HG02642 (cell line): Measurements from ENCODE around the gene RAB43.
"Not testable (repeated sequence)": the region's sequence is repeated elsewhere in the genome, so short reads cannot be mapped to it uniquely, and the experiment has no call there.

ENCODE experiments used
- ATAC-seq: cut with Tn5 transposase; IDR thresholded peaks from one replicate; pipeline ENCODE4 v1.9.1; 2021; ENCODE audit warnings: mild to moderate bottlenecking; ENCODE audit not compliant: unreplicated experiment, poor library complexity

The RAB43 gene

DNA sequence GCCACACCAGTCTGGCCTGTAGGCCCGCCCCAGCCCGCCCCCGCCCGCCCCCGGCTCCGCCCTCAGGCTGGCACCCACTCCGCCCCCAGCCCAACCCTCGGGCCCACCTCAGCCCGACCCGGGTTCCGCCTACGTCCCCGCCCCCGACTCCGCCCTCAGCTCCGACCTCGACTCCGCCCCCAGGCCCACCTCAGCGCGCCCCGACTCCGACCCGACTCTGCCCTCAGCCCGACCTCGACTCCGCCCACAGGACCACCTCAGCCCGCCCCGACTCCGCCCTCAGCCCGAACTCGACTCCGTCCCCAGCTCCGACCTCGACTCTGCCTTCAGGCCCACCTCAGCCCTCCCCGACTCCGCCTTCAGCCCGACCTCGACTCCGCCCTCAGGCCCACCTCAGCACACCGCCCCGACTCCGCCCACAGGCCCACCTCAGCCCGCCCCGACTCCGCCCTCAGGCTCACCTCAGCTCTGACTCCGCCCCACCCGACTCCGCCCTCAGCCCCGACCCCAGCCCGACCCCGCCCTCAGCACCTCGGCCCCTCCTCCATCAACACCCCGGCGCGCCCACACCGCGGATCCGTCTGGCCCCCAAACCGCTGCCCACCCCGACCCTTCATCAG is at the start of gene RAB43:
Gene RAB43 (minus strand): TSS at position 13 of the 620 bp plus-strand sequence. CDS start 315 bp downstream, outside the sequence.
- ATAC-seq, result peak; percentile 51

DNA sequence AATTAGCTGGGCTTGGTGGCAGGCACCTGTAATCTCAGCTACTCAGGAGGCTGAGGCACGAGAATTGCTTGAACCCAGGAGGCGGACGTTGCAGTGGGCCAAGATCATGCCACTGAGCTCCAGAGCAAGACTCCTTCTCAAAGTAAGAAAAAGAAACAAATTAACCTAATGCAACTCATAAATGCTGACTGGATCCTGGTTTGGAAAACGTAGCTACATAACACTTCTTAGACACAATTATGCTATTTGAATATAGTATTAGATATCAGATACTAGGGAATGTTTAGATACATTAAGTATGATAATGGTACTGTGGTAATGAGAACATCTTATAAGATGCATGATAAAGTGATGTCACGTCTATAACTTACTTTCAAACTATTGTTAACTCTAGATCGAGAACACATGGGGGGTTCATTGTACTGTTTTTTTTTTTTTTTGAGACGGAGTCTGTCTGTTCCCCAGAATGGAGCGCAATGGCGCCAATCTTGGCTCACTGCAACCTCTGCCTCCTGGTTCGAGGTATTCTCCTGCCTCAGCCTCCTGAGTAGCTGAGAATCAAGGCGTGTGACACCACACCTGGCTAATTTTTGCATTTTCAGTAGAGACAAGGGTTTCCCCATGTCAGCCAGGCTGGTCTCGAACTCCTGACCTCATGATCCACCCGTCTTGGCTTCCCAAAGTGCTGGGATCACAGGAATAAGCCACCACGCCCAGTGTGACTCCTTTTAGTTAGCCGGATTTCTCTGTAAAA is 45.2 kb upstream of the RAB43 start:
- ATAC-seq, result no peak

DNA sequence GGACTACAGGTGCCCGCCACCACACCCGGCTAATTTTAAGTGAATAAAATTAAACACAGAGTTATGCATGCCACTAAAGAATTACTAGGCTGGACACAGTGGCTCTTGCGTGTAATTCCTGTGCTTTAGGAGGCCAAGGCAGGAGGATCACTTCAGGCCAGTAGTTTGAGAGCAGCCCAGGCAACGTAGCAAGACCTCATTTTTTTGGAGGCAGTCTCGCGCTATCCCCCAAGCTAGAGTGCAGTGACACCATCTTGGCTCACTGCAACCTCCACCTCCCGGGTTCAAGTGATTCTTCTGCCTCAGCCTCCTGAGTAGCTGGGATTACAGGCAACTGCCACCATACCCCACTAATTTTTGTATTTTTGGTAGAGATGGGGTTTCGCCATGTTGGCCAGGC is 44.0 kb upstream of the RAB43 start:
- ATAC-seq, result not testable (repeated sequence)

DNA sequence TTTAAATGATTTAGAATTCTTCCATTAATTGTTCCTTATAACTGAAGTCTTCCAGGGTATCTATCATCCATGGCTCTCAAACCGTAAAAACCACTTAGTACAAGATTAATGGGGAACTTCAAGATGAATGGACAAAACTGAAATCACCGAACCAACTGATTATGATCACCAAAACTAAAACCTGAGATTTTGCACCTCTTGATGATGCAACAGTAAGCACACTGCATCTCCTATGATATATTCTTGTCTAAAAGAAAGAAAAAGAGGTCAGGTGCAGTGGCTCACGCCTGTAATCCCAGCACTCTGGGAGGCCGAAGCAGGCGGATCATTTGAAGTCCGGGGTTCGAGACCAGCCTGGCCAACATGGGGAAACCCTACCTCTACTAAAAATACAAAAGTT is 42.9 kb upstream of the RAB43 start:
- no peak for ATAC-seq

DNA sequence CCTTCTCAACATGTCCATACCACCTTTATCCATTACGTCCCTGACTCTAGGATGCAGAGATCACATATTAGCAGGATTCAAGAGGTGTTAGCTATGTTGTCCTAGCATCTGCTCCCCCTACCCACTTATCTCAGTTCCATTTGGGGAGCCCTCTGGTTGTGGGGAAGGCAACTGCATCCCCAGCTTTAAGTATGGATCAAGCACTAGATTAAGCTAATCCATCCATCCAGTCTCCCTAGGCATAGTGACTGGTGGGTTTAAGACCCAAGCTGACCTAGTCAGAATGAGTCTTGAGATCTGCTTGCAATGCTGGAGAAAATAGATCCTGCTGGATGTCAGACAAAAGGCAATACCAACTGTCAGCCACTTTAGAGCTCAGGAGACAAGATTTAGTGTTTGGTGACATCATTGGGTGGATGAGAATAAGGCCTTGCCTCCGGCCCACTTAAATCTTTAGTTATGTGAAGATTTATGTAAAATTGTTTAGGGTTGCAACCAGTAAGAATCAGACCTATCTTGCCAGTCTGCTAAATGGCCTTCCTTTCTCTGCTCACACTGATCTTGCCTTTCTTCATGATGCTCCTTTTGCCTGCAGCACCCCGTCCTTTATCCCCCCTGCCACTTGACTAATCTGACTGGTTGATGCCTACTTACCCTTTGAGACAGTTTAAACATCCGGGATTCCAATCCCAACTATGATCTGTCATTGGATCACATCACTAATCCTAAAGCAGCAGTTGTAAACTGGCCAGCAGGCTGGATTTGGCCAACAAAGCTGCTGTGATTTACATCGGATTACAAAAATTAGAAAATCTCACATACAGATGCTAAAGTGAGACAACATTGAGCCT is 41.4 kb upstream of the RAB43 start:
- ATAC-seq, result no peak

DNA sequence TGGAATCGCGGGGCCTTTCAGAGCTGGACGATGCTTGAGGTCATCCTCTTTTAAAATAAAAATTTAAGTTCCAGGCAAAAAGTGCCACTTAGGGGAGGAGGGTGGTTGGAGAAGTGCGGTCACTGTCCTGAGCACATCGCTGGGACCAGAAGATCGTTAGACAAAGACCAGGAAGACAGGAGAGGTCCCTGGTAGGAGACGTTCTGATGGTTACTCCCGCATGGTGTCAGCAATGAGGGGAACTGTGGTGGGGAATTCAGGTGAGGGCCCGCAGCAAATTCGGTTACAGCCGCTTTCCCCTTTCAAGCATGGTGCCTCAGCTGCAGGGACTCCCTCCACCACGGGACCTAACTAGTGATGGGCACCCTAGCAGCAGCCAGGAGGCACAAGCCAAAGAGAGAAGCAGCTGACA is 40.3 kb upstream of the RAB43 start:
- ATAC-seq, result peak; percentile 0

DNA sequence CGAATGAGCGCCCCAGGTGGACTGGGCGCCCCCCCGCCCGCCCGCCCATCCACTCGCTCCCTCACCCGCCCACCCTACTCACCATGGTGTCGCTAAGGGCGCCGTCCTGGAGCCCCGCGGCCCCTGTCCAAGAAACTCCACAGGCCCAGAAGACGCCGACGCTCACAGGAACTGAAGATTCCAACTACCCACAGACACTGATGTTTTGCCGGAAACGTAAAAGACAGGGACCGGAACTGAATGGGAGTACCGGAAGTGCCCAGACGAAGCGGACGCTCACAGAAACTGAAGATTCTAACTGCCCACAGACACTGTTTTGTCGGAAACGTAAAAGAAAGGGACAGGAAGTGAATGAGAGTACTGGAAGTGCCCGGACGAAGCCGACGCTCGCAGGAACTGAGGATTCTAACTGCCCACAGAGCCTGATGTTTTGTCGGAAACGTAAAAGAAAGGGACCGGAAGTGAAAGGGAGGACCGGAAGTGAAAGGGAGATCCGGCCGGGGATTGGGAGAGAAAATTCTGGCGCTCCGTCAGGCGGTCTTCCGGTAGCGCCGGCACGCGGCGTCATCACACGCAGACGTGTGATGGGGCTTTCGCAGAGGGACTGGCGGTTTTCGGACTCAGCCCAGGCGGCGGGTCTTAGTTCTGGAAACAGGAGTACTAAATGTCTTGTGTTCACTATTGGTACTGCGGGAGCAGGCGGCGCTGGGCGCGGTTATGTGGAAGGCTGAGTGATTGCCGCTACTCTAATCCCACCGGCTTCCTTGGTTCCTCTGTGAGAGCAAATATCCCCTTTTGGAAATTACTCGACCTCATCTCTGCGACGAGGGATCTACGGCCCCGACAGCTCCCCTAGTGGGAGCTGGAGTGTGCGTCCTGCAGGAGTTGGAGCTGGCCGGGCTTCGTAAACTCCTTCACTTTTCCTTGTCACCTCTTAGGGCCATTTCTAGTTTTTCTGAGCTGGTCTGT is 39.6 kb upstream of the RAB43 start, which contains the start of gene ISY1:
Gene ISY1 (minus strand): TSS at position 173 of the 969 bp plus-strand sequence. CDS start 88 bp downstream, at position 85.
- ATAC-seq, result peak; percentile 85

DNA sequence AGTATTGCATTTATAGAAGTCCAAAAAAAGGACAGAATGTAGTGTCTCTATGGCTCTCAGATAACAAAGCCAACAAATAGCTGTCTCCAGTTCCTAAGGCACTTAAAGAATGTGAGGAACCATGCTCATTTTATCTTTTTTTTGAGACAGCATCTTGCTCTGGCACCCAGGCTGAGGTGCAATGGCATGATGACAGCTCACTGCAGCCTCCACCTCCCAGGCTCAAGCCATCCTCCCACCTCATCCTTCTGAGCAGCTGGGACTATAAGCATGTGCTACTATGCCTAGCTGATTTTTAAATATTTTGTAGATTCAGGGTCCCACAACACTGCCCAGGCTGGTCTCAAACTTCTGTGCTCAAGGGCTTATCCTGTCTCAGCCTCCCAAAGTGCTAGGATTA is 23.2 kb upstream of the RAB43 start:
- ATAC-seq, result no peak

DNA sequence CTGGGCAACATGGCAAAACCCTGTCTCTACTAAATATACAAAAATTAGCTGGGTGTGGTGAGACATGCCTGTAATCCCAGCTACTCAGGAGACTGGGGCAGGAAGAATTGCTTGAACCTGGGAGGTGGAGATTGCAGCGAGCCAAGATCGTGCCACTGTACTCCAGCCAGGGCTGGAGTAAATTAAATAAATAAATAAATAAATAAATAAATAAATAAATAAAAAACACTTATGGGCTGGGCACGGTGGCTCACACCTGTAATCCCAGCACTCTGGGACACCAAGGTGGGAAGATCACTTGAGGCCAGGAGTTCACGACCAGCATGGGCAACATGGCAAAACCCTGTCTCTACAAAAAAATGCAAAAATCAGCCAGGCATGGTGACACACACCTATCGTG is 19.4 kb upstream of the RAB43 start:
- ATAC-seq, result not testable (repeated sequence)

DNA sequence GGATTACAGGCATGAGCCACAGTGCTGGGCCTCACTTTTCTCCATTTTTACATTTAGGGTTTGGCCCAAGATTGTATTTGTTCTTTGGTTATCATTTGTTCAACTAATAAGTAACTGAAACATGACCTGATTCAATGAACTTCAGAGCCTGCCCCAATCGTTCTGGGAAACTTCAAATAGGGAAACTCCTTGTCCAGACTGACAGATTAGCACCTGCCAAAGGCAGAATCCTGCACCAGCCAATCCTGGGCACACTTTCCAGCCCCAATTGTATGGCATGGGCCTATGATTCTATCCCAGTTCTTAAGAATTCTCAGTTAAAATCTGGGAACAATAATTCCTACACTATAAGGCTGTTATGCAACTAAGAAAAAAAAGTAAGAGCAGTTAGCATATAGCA is 18.3 kb upstream of the RAB43 start:
- no peak for ATAC-seq

DNA sequence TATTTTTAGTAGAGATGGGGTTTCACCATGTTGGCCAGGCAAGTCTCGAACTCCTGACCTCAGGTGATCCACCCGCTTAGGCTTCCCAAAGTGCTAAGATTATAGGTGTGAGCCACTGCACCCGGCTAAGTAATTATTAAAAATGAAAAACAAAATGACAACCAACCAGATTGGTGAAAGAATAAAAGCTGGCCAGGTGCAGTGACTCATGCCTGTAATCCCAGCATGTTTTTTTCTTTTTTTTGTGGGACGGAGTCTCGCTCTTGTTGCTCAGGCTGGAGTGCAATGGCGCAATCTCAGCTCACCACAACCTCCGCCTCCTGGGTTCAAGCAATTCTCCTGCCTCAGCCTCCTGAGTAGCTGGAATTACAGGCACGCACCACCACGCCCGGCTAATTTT is 14.7 kb upstream of the RAB43 start:
- ATAC-seq, result not testable (repeated sequence)

DNA sequence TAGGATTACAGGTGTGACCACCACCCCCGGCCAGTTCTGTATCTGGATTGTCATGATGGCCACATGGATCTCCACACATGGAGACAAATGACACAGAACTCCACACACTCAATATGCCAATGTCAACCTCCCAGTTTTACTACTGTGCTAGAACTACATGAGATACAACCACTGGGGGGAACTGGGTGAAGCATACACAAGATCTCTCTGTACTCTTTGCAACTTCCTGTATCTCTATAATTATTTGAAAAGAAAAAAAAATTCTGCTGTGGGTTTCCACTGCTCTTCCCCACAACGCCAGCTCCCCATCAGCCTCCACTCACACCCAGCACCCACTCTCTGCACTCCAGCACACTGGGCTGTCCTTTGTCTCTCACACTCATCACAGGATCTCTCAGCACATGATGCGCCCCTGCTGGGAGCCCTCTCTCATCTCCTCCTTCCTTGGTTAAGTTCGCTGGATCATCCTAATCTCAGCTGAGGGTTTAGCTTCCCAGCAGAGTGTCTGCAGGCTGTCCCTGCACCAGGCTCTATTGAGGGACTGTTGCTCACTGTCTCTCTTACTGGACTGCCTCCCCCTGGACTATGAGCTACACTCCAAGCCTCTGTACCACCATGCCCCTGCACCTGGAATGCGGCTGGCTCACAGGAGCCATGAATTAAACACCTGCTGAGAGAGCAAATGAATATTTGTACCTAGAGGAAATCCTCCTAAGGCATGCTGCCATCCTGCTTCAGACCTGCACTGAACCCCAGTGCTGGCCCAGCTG is 10.7 kb upstream of the RAB43 start:
- no peak for ATAC-seq

DNA sequence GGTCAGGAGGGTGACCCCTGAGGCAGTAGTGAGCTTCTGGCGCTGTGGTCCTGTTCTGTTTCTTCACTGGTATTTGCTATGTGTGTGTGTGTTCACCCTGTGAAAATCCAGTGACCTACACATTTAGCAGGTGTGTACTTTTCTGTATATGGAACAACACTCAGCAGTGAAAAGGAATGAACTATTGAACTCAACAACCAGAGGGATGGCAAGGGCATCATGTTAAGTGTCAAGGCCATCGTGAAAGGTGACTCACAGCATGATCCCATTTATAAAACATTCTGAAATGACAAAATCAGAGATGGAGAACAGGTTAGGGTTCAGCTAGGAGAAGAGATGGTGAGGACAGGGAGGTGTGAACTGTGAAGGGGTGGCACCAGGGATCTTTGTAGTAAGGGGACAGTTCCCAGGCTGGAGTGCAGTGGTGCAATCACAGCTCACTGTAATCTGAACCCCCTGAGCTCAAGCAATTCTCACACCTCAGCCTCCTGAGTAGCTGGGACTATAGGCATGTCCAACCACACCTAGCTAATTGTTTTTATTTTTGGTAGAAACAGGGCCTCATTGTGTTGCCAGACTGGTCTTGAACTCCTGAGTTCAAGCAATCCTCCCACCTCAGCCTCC is 10.0 kb upstream of the RAB43 start:
- ATAC-seq, result no peak

DNA sequence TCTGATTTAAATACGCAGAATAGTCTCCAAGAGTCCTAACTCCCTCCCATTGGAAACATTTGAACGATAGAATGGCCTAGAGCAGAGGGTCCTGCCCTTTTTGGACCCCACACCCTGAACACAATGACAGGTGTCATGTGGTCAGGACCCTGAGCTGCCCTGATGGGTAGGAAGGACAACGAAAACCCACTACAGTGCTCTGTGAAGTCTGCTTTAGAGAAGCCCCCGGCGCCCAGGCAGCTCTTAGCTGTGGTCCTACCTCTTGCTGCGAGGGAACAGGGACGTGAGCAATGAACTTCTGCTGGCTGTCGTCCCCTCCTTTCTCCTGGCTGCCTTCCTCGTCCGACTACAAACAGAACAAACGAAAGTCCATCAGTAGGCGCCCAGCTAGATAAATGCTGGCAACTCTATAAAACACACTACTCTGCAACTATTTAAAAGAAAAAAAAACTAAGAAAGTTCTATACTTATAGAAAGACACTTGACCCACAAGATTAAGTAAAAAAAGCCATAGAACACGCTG is 8.7 kb upstream of the RAB43 start:
- ATAC-seq, result no peak

DNA sequence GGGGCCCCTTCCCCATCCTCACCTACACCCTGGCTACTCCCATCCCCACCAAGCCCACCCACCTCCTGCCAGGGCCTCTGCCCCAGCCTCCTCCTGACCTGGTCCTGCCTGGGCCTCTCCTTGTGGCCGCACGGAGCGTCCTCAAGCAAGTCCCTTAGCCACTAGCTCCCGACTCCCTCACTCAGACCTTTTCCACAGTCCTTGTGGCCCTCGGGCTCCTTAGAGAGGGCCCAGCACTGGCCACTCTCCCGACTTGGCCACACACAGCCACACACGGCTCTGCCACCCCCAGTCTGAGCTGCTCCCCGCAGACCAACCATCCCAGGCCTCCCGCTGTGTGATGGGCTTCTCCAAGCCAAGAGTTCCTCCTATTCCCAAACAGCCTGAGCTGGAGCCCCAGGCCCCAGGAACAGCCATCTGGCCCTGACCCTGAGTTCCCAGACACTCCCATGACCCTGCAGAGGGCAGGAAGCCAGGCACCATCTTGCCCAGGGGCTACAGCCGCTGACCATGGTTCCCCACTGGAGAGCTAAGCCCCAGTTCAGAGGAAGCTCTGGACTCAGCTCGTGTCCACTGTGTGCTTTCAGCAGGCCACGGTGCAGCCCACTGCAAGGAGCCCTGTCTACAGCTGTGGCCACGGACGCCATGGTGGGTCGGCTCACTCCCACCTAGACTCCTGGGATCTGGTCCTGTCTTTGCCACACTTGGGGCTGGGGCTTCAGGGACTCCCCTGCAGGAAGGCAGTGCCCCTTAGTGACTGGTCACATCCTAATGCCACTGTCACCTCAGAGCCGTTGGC is 7.0 kb upstream of the RAB43 start:
- no peak for ATAC-seq

DNA sequence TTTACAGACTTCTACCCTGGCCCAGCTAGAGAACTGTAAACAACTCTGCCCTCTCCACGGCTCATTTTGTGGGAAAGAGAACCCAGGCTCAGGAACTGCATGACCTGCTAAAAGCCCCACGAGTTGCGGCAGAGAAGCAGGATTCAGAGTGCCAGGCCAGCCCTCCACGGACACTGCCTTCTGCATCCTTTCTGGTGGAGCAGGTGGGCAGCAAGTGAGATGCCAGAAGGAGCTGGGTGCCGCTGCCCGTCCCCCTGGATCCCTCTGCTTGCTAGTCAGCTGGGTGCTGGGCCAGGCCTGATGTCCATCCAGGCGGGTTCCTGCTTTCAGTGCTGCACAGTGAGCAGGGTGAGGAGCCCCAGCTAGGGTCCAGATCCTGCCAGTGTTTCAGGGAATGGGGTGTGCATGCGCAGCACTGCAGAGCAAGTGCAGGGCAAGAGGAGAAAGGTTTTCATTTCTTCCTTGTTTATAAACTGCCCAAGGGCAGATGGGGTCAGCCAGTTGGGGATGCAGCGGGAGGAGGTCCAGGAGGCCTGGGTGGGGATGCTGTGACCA is 5.2 kb upstream of the RAB43 start:
- ATAC-seq, result no peak

DNA sequence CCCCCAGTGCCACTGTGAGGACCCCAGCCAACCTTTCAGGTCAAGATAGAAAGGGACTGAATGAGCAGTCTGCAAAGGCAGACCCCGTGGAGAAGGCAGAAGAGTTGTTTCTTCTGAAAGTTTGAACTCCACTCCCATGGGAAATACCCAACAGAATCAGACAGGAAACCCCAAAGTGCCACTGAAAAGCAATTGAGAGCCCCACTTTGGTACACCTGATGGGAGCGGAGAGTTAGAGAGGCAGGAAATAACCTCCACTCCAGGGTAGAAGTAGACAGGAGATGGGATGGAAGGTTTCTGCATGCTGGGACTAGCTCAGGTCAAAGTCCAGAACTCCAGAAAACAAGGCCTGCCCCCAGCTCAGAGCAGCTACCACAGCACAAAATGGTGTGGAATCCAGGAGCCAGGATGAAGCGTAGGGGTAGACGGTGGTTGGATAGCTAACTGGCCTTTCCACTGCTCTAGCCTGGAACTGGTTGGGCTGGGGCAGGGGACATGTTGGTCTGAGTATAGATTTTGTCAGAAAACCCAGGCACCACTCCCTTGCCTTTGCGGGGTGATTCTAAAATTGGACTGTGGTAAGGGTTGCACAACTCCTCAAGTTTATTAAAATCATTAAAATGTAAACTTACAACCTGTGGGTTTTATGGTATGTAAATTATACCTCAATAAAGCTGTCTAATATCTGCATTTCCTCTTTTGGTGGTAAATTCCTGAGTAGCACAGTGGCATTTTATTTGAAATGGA is 1.9 kb upstream of the RAB43 start:
- no peak for ATAC-seq
